Neural cell (in vitro differentiated cells): ENCODE results near the gene MGLL. TPM values are rescaled to one million over a fixed set of nuclear protein-coding genes. Genes with fewer than 3 reads are reported as not detected.
A peak's percentile ranks its signal among the peaks of the same experiment; 100 is the strongest.

Experiments used
- H2AFZ ChIP-seq: fragments of 200-600, 300-800 bp; sonication (generic), shearing (Covaris generic); 2 replicates; pipeline ENCODE4 v1.6.0; 2014; ENCODE audit warnings: low read depth, mild to moderate bottlenecking, antibody characterized with exemption, low read length, moderate library complexity
- H3F3A ChIP-seq: fragments of 200-600 bp; shearing (Covaris generic); 2 replicates; pipeline ENCODE4 v1.6.1; 2016; ENCODE audit warnings: mild to moderate bottlenecking, moderate library complexity, mixed read lengths, antibody characterized with exemption, low read length; ENCODE audit not compliant: insufficient read depth, poor library complexity, severe bottlenecking
- H3K27ac ChIP-seq: fragments of 200-600, 300-800 bp; sonication (generic), shearing (Covaris generic); 2 replicates; pipeline ENCODE4 v1.5.1; 2014; ENCODE audit warnings: mild to moderate bottlenecking, low read length, moderate library complexity
- H3K27me3 ChIP-seq: fragments of 300-800, 200-600 bp; sonication (generic), shearing (Covaris generic); 2 replicates; pipeline ENCODE4 v1.6.0; 2014; ENCODE audit warnings: mild to moderate bottlenecking, low read depth, low read length, moderate library complexity; ENCODE audit not compliant: insufficient read depth
- H3K36me3 ChIP-seq: fragments of 300-800, 200-600 bp; sonication (generic), shearing (Covaris generic); 2 replicates; pipeline ENCODE4 v1.5.1; 2014; ENCODE audit warnings: mild to moderate bottlenecking, antibody characterized with exemption, low read length, moderate library complexity; ENCODE audit not compliant: insufficient read depth
- H3K4me2 ChIP-seq: fragments of 300-800, 200-600 bp; sonication (generic), shearing (Covaris generic); 2 replicates; pipeline ENCODE4 v1.6.0; 2014; ENCODE audit warnings: mild to moderate bottlenecking, low read length
- H3K4me3 ChIP-seq: fragments of 300-800, 200-600 bp; sonication (generic), shearing (Covaris generic); 2 replicates; pipeline ENCODE4 v1.5.1; 2014; ENCODE audit warnings: mild to moderate bottlenecking, low read length, moderate library complexity
- H3K79me2 ChIP-seq: fragments of 200-600 bp; shearing (Covaris generic); replicated peaks from 2 replicates; pipeline ENCODE4 v1.6.0; 2014; ENCODE audit warnings: mild to moderate bottlenecking, low read length, moderate library complexity; ENCODE audit not compliant: insufficient read depth
- H3K9ac ChIP-seq: fragments of 300-800, 200-600 bp; sonication (generic), shearing (Covaris generic); 2 replicates; pipeline ENCODE4 v1.6.1; 2016; ENCODE audit warnings: mild to moderate bottlenecking, low read length, mixed read lengths
- H3K9me2 ChIP-seq: fragments of 200-600 bp; shearing (Covaris generic); 2 replicates; pipeline ENCODE4 v1.6.1; 2016; ENCODE audit warnings: mild to moderate bottlenecking, low read length, mixed read lengths; ENCODE audit not compliant: insufficient read depth
- H3K9me3 ChIP-seq: fragments of 200-600, 300-800 bp; sonication (generic), shearing (Covaris generic); 2 replicates; pipeline ENCODE4 v1.6.1; 2016; ENCODE audit warnings: mild to moderate bottlenecking, mixed run types, low read length, moderate library complexity, mixed read lengths
- H4K20me1 ChIP-seq: fragments of 200-600 bp; shearing (Covaris generic); 2 replicates; pipeline ENCODE4 v1.6.1; 2016; ENCODE audit warnings: mild to moderate bottlenecking, mixed run types; ENCODE audit not compliant: insufficient read depth
- EP300 ChIP-seq: fragments of 450-650 bp; conservative IDR thresholded peaks from 2 replicates; pipeline ENCODE4 v1.6.1; 2014; ENCODE audit warnings: antibody characterized with exemption, mild to moderate bottlenecking, moderate library complexity; ENCODE audit not compliant: poor library complexity, severe bottlenecking
- EZH2 ChIP-seq: fragments of 200-600, 300-800 bp; shearing (Covaris generic), sonication (generic); IDR thresholded peaks from 2 replicates; pipeline ENCODE4 v1.6.1; 2014; ENCODE audit warnings: antibody characterized with exemption, low read length, borderline replicate concordance, mild to moderate bottlenecking; ENCODE audit not compliant: insufficient read depth, poor library complexity, severe bottlenecking
- MXI1 ChIP-seq: fragments of 450-650 bp; conservative IDR thresholded peaks from 2 replicates; pipeline ENCODE4 v1.6.1; 2014; ENCODE audit warnings: antibody characterized with exemption, mild to moderate bottlenecking; ENCODE audit not compliant: poor library complexity, severe bottlenecking
- POLR2AphosphoS5 ChIP-seq: IDR thresholded peaks from 2 replicates; pipeline ENCODE4 v1.6.1; 2012
- RAD21 ChIP-seq: fragments of 450-650 bp; conservative IDR thresholded peaks from 2 replicates; pipeline ENCODE4 v1.6.1; 2014; ENCODE audit warnings: antibody characterized with exemption, mild to moderate bottlenecking, moderate library complexity
- REST ChIP-seq: IDR thresholded peaks from 2 replicates; pipeline ENCODE4 v1.6.1; 2012; ENCODE audit warnings: borderline replicate concordance
- SMC3 ChIP-seq: fragments of 450-650 bp; conservative IDR thresholded peaks from 2 replicates; pipeline ENCODE4 v1.6.1; 2014; ENCODE audit warnings: antibody characterized with exemption, mild to moderate bottlenecking, moderate library complexity; ENCODE audit not compliant: poor library complexity
- TAF1 ChIP-seq: IDR thresholded peaks from 2 replicates; pipeline ENCODE4 v1.6.1; 2012; ENCODE audit warnings: low read depth
- polyA minus RNA-seq: library from RNA; depleted of rRNA, polyadenylated mRNA; stranded (reverse); fragments of >200 nt; gene quantifications from 2 replicates; pipeline ENCODE4 v1.2.3, GENCODE V29; 2014
- polyA plus RNA-seq: library from polyadenylated mRNA; depleted of rRNA; stranded (reverse); fragments of >200 nt; gene quantifications from 2 replicates; pipeline ENCODE4 v1.2.3, GENCODE V29; 2014
- TF ChIP-seq, protein P1 (sequence below): fragments of 450-650 bp; IDR thresholded peaks from 2 replicates; pipeline ENCODE4 v1.5.1; 2014; ENCODE audit warnings: antibody characterized with exemption, mild to moderate bottlenecking, moderate library complexity; ENCODE audit not compliant: poor library complexity, severe bottlenecking

MGLL gene
- polyA plus RNA-seq: 2.0 and 3.7 TPM in 2 replicates
- 1.5 and 2.7 TPM in 2 replicates for polyA minus RNA-seq

DNA sequence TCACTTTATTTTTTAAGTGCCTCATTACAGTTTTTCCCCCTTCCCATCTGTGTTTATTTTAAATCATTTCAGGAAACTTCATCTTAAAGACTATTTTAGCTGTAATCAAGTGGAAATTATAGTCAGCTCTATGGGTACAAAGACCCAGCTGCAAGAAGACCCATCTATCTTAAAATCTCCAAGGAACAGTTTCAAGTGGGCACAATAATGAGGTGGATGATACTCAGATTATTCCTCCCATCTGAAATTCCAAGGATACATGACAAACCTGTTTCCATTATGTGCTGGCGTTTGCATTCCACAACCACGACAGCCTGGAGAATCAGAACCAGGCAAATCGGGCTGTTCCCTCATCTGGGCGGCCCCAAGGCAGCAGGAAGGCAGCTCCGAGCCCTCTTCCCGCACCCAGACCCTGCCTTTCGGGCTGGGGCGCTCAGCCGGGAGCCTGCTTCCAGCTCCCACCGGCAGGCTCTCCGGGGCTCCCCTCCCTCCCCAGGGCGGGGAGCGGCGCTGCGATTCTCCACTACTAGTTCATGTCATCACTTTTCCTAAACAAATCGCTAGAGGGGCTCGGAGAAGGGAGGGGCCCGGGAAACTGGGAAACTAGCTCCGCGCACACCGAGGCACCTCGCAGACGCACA lies at the start of gene MGLL:
TSS of gene MGLL (minus strand) at position 475 of the 641 bp plus-strand sequence. CDS start at position 278, 197 bp downstream.
- Histone ChIP-seq H3K79me2 (no peaks in the 10 kb centered on the region), H2AFZ (peak within 1 kb of the TSS; percentile 43), H3K27ac (no peak within 1 kb of the TSS), H3K4me3 (peak within 1 kb of the TSS; percentile 80), H3K36me3 (no peaks in the 10 kb centered on the region), H3K4me2 (peak within 1 kb of the TSS; percentile 70), H3K9me2 (no peaks in the 10 kb centered on the region), H3K27me3 (peaks cover 30% of the 10 kb centered on the region), H3K9ac (peak within 1 kb of the TSS; percentile 62), H3K9me3 (no peaks in the 10 kb centered on the region), H4K20me1 (no peaks in the 10 kb centered on the region), H3F3A (no peaks in the 10 kb centered on the region)
- TF ChIP-seq MXI1 (no peak), EP300 (no peak), TAF1 (no peak), POLR2AphosphoS5 (no peak), REST (no peak), RAD21 (no peak), SMC3 (no peak), EZH2 (no peak)
- TF ChIP-seq, protein P1, sequence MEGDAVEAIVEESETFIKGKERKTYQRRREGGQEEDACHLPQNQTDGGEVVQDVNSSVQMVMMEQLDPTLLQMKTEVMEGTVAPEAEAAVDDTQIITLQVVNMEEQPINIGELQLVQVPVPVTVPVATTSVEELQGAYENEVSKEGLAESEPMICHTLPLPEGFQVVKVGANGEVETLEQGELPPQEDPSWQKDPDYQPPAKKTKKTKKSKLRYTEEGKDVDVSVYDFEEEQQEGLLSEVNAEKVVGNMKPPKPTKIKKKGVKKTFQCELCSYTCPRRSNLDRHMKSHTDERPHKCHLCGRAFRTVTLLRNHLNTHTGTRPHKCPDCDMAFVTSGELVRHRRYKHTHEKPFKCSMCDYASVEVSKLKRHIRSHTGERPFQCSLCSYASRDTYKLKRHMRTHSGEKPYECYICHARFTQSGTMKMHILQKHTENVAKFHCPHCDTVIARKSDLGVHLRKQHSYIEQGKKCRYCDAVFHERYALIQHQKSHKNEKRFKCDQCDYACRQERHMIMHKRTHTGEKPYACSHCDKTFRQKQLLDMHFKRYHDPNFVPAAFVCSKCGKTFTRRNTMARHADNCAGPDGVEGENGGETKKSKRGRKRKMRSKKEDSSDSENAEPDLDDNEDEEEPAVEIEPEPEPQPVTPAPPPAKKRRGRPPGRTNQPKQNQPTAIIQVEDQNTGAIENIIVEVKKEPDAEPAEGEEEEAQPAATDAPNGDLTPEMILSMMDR: no peak

GRCh38 chr3:127870156-127870555 lies 47.8 kb upstream of the MGLL start:
- no peaks in the 10 kb centered on the region for H3F3A ChIP-seq
- no peaks in the 10 kb centered on the region for H4K20me1 ChIP-seq
- H3K9me2 ChIP-seq: no peaks in the 10 kb centered on the region
- no peaks in the 10 kb centered on the region for H3K9me3 ChIP-seq
- H3K36me3 ChIP-seq: no peaks in the 10 kb centered on the region
- peak overlapping the region; percentile 36 for H3K27ac ChIP-seq
- H3K4me3 ChIP-seq: no peak overlapping the region
- H3K4me2 ChIP-seq: no peak overlapping the region
- H3K9ac ChIP-seq: no peak overlapping the region
- H3K27me3 ChIP-seq: no peaks in the 10 kb centered on the region
- peak overlapping the region; percentile 11 for H2AFZ ChIP-seq
- H3K79me2 ChIP-seq: no peaks in the 10 kb centered on the region
- no peak for TF ChIP-seq REST
- TF ChIP-seq POLR2AphosphoS5: no peak
- TF ChIP-seq TAF1: no peak
- peak; percentile 8 for TF ChIP-seq SMC3
- no peak for TF ChIP-seq EZH2
- TF ChIP-seq EP300: no peak
